ENCODE measurements around the gene PFDN5. TPM values are rescaled to one million over a fixed set of nuclear protein-coding genes. Genes with fewer than 3 reads are reported as not detected.

PFDN5 gene
- 457 to 527 TPM (median 485 TPM) in 5 replicates for total RNA-seq (2022; extraction: Qiagen RNA extraction)

DNA sequence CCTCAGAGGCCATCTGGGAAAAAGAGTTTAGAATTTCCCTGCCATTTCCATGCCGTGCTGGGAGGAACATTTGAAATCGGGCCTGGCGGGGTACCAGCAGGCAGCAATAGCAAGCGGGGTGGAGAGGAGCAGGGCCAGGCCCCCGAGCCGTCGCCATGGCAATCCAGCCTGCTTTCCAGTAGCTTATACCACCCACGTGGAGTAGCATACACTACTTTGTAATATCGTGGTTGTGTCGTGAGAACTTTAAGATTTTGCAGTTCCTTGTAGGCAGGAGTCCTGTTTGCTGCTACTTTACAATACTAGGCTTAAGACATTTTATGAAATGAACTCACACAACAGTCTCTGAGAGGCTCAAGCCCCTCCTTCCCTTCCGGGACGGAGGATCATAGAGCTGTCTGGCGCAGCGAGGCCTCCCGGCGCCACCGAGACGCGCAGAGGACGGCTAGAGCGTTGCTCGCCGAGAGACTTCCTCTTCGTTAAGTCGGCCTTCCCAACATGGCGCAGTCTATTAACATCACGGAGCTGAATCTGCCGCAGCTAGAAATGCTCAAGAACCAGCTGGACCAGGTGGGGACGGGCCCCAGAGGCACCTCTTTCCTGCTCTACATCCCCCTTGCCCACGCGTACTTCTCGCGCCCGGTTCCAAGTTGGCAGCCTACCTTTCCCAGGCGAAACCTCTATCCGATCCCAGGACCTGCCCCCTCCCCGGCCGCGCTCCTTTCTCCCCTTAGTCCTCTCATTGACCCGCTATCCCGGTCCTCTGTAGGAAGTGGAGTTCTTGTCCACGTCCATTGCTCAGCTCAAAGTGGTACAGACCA lies at the start of gene PFDN5:
TSS of gene PFDN5 (plus strand) at position 473 of the 821 bp plus-strand sequence. CDS start at position 499, 26 bp downstream.

GRCh38 chr12:53267999-53268629 lies 27.2 kb upstream of the PFDN5 start, which contains the start of gene ESPL1:
TSS of gene ESPL1 (plus strand) at chr12:53268299. CDS start at chr12:53268767, 468 bp downstream.

DNA sequence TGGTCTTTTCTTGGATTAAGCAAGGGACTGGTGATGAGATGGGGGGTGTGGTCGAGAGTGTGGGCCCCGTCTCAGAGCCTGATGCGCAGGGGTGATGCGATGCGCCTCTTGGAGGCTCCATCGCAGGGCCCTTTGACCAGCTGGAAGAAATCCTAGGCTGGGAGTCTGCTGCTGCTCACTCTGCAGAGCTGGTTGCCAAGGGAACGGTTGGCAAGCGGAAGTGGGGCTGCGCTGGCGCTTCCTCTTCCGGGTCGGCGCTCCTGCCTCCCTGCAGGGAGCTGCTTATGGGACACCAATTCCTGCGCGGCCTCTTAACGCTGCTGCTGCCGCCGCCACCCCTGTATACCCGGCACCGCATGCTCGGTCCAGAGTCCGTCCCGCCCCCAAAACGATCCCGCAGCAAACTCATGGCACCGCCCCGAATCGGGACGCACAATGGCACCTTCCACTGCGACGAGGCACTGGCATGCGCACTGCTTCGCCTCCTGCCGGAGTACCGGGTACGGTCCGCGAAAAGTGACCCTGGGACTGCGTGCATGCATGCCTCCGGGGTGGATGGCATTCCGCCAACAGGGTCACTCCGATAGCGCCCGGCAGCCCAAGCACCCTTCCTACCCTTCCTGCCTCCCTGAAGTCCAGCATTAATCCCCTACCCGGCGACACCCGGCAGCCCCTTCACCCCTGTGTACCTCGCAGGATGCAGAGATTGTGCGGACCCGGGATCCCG lies 4.3 kb downstream of the PFDN5 start, which contains the start of gene MYG1:
TSS of gene MYG1 (plus strand) at position 242 of the 727 bp plus-strand sequence. CDS start at position 285, 43 bp downstream.

GRCh38 chr12:53336181-53336681 lies 40.9 kb downstream of the PFDN5 start, which contains the start of gene SP7:
TSS of gene SP7 (minus strand) at chr12:53336354. CDS start at chr12:53335646, 708 bp downstream.

Other genes starting within 250 kb of the PFDN5 start
- 43.2 to 68.0 TPM (median 59.7 TPM) in 5 replicates for gene TNS2, start 245.5 kb upstream of the PFDN5 start, total RNA-seq (2022; extraction: Qiagen RNA extraction)
- gene SPRYD3, start 216.2 kb upstream of the PFDN5 start, total RNA-seq (2022; extraction: Qiagen RNA extraction): 35.1 to 38.6 TPM (median 37.6 TPM) in 5 replicates
- gene IGFBP6, start 197.9 kb upstream of the PFDN5 start, total RNA-seq (2022; extraction: Qiagen RNA extraction): 143 to 250 TPM (median 245 TPM) in 5 replicates
- 0.07 to 0.30 TPM (median 0.24 TPM) in 5 replicates for gene SOAT2, start 192.1 kb upstream of the PFDN5 start, total RNA-seq (2022; extraction: Qiagen RNA extraction)
- 13.3 to 15.6 TPM (median 14.4 TPM) in 5 replicates for gene ZNF740, start 114.8 kb upstream of the PFDN5 start, total RNA-seq (2022; extraction: Qiagen RNA extraction)
- gene CSAD, start 114.6 kb upstream of the PFDN5 start, total RNA-seq (2022; extraction: Qiagen RNA extraction): 4.8 to 6.8 TPM (median 5.9 TPM) in 5 replicates
- gene ITGB7, start 88.3 kb upstream of the PFDN5 start, total RNA-seq (2022; extraction: Qiagen RNA extraction): 0.22 to 0.46 TPM (median 0.36 TPM) in 5 replicates
- 21.1 to 25.7 TPM (median 22.7 TPM) in 5 replicates for gene RARG, start 63.3 kb upstream of the PFDN5 start, total RNA-seq (2022; extraction: Qiagen RNA extraction)
- 15.3 to 20.4 TPM (median 18.2 TPM) in 5 replicates for gene ESPL1, start 27.2 kb upstream of the PFDN5 start, total RNA-seq (2022; extraction: Qiagen RNA extraction)
- 67.4 to 95.0 TPM (median 90.4 TPM) in 5 replicates for gene MYG1, start 4.2 kb downstream of the PFDN5 start, total RNA-seq (2022; extraction: Qiagen RNA extraction)
- gene AAAS, start 26.1 kb downstream of the PFDN5 start, total RNA-seq (2022; extraction: Qiagen RNA extraction): 75.1 to 79.2 TPM (median 78.0 TPM) in 5 replicates
- 0.03 TPM in 1 of 5 replicates, not detected in the others for gene SP7, start 40.8 kb downstream of the PFDN5 start, total RNA-seq (2022; extraction: Qiagen RNA extraction)
- gene SP1, start 84.6 kb downstream of the PFDN5 start, total RNA-seq (2022; extraction: Qiagen RNA extraction): 17.9 to 22.6 TPM (median 21.9 TPM) in 5 replicates
- 0.48 to 1.1 TPM (median 1.00 TPM) in 5 replicates for gene AMHR2, start 128.3 kb downstream of the PFDN5 start, total RNA-seq (2022; extraction: Qiagen RNA extraction)
- gene PRR13, start 146.2 kb downstream of the PFDN5 start, total RNA-seq (2022; extraction: Qiagen RNA extraction): 245 to 335 TPM (median 306 TPM) in 5 replicates
- gene PCBP2, start 156.6 kb downstream of the PFDN5 start, total RNA-seq (2022; extraction: Qiagen RNA extraction): 605 to 627 TPM (median 623 TPM) in 5 replicates
- 10.0 to 12.8 TPM (median 12.0 TPM) in 5 replicates for gene MAP3K12, start 203.9 kb downstream of the PFDN5 start, total RNA-seq (2022; extraction: Qiagen RNA extraction)
- gene TARBP2, start 205.7 kb downstream of the PFDN5 start, total RNA-seq (2022; extraction: Qiagen RNA extraction): 40.9 to 54.3 TPM (median 50.5 TPM) in 5 replicates
- gene NPFF, start 211.9 kb downstream of the PFDN5 start, total RNA-seq (2022; extraction: Qiagen RNA extraction): 0.19 to 0.24 TPM in 2 of 5 replicates, not detected in the others